Endometrial microvascular endothelial cells (primary cell): ENCODE results near the gene GSAP. TPM values are rescaled to one million over a fixed set of nuclear protein-coding genes. Genes with fewer than 3 reads are reported as not detected.
"Not testable (repeated sequence)": the region's sequence is repeated elsewhere in the genome, so short reads cannot be mapped to it uniquely, and the experiment has no call there.

ENCODE experiments used
- in situ Hi-C: cut with HindIII; loops from 2 replicates; pipeline ENCODE4 v1.10.0; 2017; ENCODE audit warnings: low sequenced_read_pairs, low pct_unique_long_range_greater_than_20kb; ENCODE audit errors: inconsistent ontology term
- total RNA-seq: library from RNA; depleted of rRNA; stranded (reverse); fragments of >200 nt; gene quantifications from one replicate; pipeline ENCODE4 v1.2.3, GENCODE V29; 2015; ENCODE audit errors: inconsistent ontology term

Gene GSAP
- 5.2 TPM for total RNA-seq

- in situ Hi-C loops = loop anchor here (10.0 kb wide), 1 partner anchor 139 kb away; no protein-coding TSS in a partner anchor
These were observed at the start of gene GSAP for GRCh38 chr7:77415823-77416620. TSS of gene GSAP (minus strand) at chr7:77416349. CDS start at chr7:77416321, 28 bp downstream.

- in situ Hi-C loops = no loop called here
These were observed 49.1 kb upstream of the GSAP start for GRCh38 chr7:77465256-77465655.

GRCh38 chr7:77464589-77464988 is 48.4 kb upstream of the GSAP start:
- in situ Hi-C loops = no loop called here

GRCh38 chr7:77463632-77464031 is 47.5 kb upstream of the GSAP start:
- in situ Hi-C loops = not testable (repeated sequence)

GRCh38 chr7:77461842-77462241 is 45.7 kb upstream of the GSAP start:
- in situ Hi-C loops = no loop called here

- in situ Hi-C loops = no loop called here
These were observed 45.1 kb upstream of the GSAP start for GRCh38 chr7:77461246-77461645.

GRCh38 chr7:77460057-77460486 is 43.9 kb upstream of the GSAP start:
- in situ Hi-C loops = no loop called here

GRCh38 chr7:77459311-77459726 is 43.2 kb upstream of the GSAP start:
- in situ Hi-C loops = no loop called here

GRCh38 chr7:77458786-77459185 is 42.6 kb upstream of the GSAP start:
- in situ Hi-C loops = no loop called here

- in situ Hi-C loops = no loop called here
These were observed 41.6 kb upstream of the GSAP start for GRCh38 chr7:77457779-77458178.

- in situ Hi-C loops = no loop called here
These were observed 40.5 kb upstream of the GSAP start for GRCh38 chr7:77456696-77457095.

- in situ Hi-C loops = no loop called here
These were observed 39.2 kb upstream of the GSAP start for GRCh38 chr7:77455321-77455720.

- in situ Hi-C loops = no loop called here
These were observed 38.7 kb upstream of the GSAP start for GRCh38 chr7:77454802-77455201.

- in situ Hi-C loops = no loop called here
These were observed 37.4 kb upstream of the GSAP start for GRCh38 chr7:77453531-77453930.

- in situ Hi-C loops = not testable (repeated sequence)
These were observed 35.8 kb upstream of the GSAP start for GRCh38 chr7:77451950-77452349.

- in situ Hi-C loops = no loop called here
These were observed 34.5 kb upstream of the GSAP start for GRCh38 chr7:77450613-77451012.

- in situ Hi-C loops = no loop called here
These were observed 33.9 kb upstream of the GSAP start for GRCh38 chr7:77450054-77450453.

- in situ Hi-C loops = no loop called here
These were observed 31.5 kb upstream of the GSAP start for GRCh38 chr7:77447616-77448015.

- in situ Hi-C loops = no loop called here
These were observed 28.0 kb upstream of the GSAP start for GRCh38 chr7:77444123-77444522.

- in situ Hi-C loops = no loop called here
These were observed 26.9 kb upstream of the GSAP start for GRCh38 chr7:77443042-77443441.

- in situ Hi-C loops = no loop called here
These were observed 26.5 kb upstream of the GSAP start for GRCh38 chr7:77442636-77443035.
